WTC11 (cell line): ENCODE data around the gene DGCR2.

Experiments
- ATF1 ChIP-seq: sonication (generic); formaldehyde crosslinking; IDR thresholded peaks from 2 replicates; pipeline ENCODE4 v1.8.1; 2023; ENCODE audit warnings: mild to moderate bottlenecking, moderate library complexity, missing genetic modification reagents
- ATF3 ChIP-seq: sonication (generic); formaldehyde crosslinking; conservative IDR thresholded peaks from 2 replicates; pipeline ENCODE4 v1.8.1; 2022; ENCODE audit warnings: mild to moderate bottlenecking, missing genetic modification reagents
- MYBL2 ChIP-seq: sonication (generic); formaldehyde crosslinking; IDR thresholded peaks from 2 replicates; pipeline ENCODE4 v1.8.1; 2023; ENCODE audit warnings: mild to moderate bottlenecking, moderate library complexity, missing genetic modification reagents
- NR3C1 ChIP-seq: sonication (generic); formaldehyde crosslinking; conservative IDR thresholded peaks from 2 replicates; pipeline ENCODE4 v1.8.1; 2023; ENCODE audit warnings: low read depth, mild to moderate bottlenecking, missing genetic modification reagents
- TEAD4 ChIP-seq: sonication (generic); formaldehyde crosslinking; IDR thresholded peaks from 2 replicates; pipeline ENCODE4 v1.8.0; 2022; ENCODE audit warnings: mild to moderate bottlenecking, missing genetic modification reagents
- TF ChIP-seq, protein P1 (sequence below): sonication (generic); formaldehyde crosslinking; IDR thresholded peaks from 2 replicates; pipeline ENCODE4 v1.8.0; 2022; ENCODE audit warnings: mild to moderate bottlenecking, missing genetic modification reagents
- TF ChIP-seq, protein P2 (sequence below): fragments of 200-600 bp; IDR thresholded peaks from 2 replicates; pipeline ENCODE4 v1.8.0; 2022; ENCODE audit warnings: antibody characterized with exemption

DNA sequence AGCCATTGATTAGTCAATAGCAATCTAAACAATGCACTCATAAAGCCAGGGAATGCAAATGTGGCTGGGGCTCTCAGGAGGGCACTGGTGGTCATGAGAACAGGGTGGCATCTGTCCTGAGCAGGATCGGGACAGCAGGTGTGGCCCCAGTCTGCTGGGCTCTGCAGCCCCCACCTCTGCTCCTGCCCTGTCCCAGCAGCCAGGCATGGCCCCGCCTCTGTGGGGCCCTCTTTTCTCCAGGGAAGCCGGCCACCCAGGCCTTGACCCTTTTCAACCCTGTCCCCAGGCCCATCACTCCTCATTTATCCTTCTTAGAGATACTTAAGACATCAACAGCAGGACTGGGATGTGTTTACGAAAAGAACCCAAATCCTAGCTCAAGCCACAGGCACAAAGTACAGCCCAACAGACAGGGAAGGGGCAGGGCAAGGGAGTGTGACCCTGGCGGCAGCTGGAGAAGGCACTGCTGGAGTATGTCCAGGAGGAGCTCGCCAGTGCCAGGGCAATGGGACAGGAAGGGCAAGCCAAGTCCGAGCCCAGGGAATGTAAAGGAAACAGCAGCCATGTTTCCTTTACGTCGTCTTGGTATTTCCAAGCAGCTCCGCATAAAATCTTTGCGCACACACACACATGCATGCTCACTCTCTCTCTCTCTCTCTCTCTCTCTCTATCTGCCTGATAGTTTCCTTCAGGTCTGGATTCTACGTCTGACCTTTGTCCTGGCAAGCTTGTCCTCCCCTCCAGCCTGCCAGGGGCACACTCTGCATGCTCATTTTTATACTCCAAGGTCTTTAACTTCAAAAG, 59.9 kb downstream of the DGCR2 start:
- TF ChIP-seq, protein P1, sequence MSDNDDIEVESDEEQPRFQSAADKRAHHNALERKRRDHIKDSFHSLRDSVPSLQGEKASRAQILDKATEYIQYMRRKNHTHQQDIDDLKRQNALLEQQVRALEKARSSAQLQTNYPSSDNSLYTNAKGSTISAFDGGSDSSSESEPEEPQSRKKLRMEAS (CRISPR knock-in tag), result no peak
- TF ChIP-seq, protein P2, sequence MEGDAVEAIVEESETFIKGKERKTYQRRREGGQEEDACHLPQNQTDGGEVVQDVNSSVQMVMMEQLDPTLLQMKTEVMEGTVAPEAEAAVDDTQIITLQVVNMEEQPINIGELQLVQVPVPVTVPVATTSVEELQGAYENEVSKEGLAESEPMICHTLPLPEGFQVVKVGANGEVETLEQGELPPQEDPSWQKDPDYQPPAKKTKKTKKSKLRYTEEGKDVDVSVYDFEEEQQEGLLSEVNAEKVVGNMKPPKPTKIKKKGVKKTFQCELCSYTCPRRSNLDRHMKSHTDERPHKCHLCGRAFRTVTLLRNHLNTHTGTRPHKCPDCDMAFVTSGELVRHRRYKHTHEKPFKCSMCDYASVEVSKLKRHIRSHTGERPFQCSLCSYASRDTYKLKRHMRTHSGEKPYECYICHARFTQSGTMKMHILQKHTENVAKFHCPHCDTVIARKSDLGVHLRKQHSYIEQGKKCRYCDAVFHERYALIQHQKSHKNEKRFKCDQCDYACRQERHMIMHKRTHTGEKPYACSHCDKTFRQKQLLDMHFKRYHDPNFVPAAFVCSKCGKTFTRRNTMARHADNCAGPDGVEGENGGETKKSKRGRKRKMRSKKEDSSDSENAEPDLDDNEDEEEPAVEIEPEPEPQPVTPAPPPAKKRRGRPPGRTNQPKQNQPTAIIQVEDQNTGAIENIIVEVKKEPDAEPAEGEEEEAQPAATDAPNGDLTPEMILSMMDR, result no peak
- TF ChIP-seq MYBL2 (CRISPR knock-in tag) (no peak), TEAD4 (no peak), ATF3 (CRISPR knock-in tag) (no peak), NR3C1 (no peak), ATF1 (CRISPR knock-in tag) (no peak)
